HS-5 (cell line): ENCODE data around the gene EPRS1.
A peak's percentile ranks its signal among the peaks of the same experiment; 100 is the strongest.
"Not testable (repeated sequence)": the region's sequence is repeated elsewhere in the genome, so short reads cannot be mapped to it uniquely, and the experiment has no call there.

Experiments
- DNase-seq: peaks from one replicate; pipeline ENCODE4 v3.0.0-alpha.2; 2012; ENCODE audit warnings: low read depth

The EPRS1 gene

DNA sequence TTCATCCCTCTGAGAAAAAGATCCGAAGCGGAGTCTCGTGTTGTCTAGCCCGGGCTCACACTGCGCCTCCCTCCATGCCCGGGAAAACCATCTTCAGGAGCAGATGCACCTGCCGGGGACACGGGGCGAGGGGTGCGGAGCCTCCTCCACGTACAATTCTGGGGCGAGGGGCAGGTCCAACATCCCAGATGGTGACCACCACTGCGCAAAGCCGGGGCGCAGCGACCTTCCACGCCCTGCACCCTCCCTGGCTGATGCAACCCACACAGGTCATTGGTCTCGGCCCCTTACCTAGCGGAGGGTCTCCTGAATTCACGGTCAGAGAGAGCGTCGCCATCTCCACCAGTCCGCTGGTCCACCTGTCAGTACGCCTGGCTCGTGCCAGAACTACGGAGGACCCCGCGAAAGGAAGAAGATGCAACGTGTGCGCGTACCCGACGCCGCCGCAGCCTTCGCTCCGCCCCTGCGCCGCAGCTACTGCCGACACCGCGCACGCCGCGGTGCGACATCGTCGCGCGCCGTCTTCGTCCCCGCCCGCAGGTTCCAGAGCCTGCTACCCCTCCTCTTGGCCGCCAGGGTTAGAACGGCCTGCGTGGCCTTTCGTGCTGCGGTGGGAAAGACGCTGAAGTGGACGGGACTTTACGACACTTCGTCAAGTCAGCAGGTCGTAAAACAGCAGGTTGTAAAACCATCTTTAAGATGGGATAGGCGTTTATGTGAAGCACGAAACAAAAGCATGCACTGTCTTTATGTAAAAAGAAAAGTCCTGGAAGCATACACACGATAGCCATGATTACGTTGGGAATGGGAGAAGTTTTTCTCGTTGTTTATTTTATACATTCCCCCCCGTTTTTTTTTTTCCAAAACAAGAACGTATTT is at the start of gene EPRS1:
Gene EPRS1, minus strand, starts transcription at position 454 of the 879 bp plus-strand sequence. Its CDS starts 117 bp downstream, at position 337.
- peak; percentile 93 for DNase-seq

GRCh38 chr1:220094016-220094911 is 48.0 kb upstream of the EPRS1 start, which contains the start of gene IARS2:
TSS of gene IARS2 (plus strand) at chr1:220094132. CDS start at chr1:220094217, 85 bp downstream.
- peak; percentile 42 for DNase-seq

DNA sequence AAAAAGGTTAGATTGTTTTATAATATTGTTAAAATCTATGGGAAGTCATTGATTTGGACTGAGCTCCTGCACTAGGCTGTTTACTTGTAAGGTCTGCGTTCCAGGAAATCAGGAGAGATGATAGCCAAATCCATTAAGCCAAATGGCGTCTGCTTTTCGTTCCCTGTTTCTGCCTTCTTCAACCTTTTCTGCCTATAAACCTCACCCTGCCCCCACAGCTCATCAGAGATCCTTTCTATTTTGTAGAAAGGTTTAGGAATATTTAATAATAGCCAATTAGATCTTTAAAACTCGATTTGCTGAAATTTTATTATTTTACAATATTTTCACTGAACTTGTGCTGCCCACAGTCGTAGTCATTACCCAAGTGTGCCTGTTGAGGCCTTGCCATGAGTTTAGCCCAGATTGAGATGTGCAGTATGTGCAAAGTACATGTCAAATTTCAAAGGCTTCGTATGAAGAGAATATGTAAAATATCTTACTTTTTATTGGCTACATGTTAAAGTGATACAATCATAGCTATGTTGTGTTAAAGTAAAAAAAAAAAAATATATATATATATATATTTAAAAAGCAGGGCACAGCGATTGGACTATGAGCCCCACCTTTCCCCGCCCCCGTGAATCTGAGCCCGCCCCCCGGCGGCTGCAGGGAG is 47.2 kb upstream of the EPRS1 start:
- DNase-seq: no peak

DNA sequence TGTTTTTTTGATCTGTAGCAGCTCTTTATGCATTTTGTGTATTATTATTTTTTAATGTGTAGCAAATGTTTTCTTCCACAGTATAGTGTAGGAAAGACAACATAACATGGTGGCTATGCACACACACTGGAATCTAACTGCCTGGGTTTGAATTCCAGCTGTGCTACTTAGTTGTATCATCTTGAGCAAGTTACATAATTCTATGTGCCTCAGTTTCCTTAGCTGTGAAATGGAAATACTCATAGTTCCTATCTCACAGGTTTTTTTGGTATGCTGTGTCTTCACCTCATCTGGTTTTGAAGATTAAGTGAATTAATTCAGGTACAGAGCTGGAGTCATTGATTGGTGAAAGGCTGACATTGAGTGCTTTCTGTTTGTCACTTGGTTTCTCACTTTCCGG is 46.4 kb upstream of the EPRS1 start:
- no peak for DNase-seq

- DNase-seq: peak; percentile 88
Measured at GRCh38 chr1:220089650-220090556, 43.6 kb upstream of the EPRS1 start, which contains the start of gene BPNT1. TSS of gene BPNT1 (minus strand) at chr1:220089788. CDS start at chr1:220079846, 9,942 bp downstream.

- DNase-seq: not testable (repeated sequence)
Measured at GRCh38 chr1:220086261-220086686, 40.0 kb upstream of the EPRS1 start.

DNA sequence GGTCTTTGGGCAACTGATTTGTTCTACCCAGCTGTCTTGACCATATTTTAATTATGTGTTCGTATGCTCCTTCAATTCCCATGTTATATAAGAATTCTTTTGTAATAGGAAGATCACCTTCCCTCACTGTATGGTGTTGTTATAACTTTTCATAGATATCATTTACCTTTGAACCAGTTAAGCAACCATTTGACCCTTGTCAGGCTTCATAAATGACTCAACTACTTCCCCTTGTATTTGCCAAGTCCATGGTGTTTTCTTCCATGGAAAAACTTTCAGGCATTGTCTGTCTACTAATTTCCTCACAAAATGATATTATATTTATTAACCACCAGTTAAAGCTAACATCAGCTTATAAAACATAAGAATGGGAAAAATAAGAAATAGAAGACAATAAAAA is 38.2 kb upstream of the EPRS1 start:
- DNase-seq: no peak

- no peak for DNase-seq
Measured at GRCh38 chr1:220077887-220078286, 31.6 kb upstream of the EPRS1 start.

DNA sequence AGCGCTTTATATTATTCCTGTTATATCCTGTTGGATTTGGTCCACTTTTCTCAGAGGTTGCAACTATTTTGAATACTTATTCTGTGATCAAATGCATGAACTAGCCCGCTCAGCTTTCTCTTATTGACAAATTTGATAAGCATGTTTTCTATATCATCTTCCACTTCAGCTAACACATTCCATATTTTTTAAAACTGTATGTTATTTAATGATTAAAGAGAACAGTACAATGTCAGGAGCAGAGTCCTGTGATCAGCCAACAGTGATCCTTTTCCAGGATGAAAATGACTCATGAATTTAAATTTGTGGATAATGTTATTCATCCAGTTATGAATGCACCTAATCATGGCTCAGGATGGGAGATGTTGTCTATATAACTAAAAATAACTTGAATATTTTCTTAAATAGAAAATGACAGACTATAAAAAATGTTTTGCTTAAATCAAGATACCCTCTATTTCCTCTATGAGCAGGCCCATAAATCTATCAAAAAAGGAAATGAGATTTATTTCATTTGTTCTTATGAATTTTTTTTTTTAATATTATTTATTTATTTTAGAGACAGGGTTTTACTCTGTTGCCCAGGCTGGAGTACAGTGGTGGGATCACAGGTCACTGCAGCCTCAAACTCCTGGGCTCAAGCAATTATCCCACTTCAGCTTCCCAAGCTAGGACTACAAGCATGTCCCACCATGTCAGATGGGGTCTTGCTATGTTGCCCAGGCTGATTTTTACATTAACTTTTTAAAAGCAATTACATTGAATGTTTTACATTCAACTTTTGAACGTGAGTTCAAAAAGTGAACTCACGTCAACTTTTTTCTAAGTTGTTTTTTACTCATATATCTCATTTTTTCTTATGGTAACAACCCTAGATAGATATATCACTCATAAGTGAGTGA is 30.8 kb upstream of the EPRS1 start:
- peak; percentile 16 for DNase-seq

GRCh38 chr1:220067269-220068204 is 21.2 kb upstream of the EPRS1 start:
- peak; percentile 65 for DNase-seq

DNA sequence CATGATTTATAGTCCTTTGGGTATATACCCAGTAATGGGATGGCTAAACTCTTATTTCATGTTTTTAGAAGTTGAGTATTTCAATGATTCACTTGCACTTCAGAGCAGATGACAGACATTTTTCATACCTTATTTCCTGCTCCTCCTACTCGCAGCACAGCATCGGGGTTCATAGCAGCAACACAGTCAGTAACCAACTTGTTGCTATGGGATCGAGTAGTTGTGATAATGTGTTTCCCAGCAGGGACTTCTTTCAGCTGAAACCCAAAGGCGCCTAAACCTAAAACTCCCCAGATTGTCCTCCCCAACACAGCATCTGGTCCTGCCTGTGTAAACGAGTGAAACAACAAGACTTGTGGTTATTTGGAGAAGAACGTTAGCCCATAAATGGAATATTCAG is 16.3 kb upstream of the EPRS1 start:
- no peak for DNase-seq

DNA sequence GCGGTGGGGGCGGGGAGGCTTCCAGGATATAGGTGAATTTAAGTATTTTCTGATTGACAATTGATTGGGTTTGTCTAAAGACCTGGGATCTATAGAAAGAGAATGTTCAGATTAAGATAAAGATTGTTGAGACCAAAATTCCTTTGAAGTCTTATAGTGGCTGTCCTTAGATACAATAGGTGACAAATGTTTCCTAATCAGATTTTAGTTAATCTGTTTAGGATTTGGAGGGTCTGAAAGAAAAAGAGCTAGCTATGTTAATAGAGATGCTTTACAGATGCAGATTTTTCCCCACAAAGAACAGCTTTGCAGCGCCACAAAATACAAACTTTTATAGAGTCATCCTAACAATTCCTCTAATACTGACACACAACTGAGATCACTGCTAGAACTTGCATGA is 14.6 kb upstream of the EPRS1 start:
- no peak for DNase-seq

DNA sequence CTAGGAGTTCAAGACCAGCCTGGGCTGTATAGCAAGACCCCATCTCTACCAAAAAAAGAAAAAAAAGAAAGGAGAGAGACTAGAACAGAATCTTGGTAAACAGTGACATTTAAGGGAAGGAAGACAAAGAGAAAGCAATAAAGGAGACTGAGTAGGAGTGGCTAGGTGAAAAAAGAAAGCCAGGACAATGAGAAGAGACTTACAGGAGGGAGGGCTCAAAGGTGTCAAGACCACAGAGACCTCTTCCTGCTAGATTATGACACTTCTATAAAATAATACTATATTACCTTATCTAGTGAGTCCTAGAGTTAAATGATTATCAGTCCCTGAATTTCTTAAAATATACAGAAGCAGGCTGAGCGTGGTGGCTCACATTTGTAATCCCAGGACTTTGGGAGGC is 10.1 kb upstream of the EPRS1 start:
- no peak for DNase-seq

DNA sequence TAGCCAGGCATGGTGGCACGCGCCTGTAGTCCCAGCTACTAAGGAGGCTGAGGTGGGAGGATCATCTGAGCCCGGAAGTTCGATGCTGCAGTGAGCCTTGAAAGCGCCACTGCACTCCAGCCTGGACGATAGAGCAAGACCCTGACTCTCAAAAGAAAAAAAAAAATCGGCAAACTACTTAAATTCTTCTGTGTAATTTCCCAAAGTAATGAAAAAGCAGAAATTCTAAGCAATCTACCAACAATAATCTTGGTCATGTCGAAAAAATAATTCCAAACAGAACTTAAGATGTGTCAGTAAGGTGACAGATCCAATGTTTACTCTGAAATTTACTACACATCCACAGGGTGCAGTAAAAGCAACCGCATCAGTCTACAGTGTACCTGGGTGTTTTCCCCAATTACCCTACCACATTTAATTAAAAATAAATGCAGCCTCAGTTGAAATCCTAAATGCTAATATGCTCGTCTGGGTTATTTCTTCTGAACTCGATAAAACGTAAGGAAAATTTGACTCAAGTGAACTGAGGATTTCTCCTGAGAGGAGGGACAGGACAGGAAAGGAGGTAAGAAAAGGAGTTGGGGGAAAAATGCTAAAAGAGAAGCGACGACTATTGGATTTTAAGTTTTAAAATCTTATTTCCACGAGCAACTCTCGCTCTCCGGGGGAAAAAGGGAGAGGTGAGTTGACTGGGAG is 801 bp downstream of the EPRS1 start:
- peak; percentile 2 for DNase-seq

DNA sequence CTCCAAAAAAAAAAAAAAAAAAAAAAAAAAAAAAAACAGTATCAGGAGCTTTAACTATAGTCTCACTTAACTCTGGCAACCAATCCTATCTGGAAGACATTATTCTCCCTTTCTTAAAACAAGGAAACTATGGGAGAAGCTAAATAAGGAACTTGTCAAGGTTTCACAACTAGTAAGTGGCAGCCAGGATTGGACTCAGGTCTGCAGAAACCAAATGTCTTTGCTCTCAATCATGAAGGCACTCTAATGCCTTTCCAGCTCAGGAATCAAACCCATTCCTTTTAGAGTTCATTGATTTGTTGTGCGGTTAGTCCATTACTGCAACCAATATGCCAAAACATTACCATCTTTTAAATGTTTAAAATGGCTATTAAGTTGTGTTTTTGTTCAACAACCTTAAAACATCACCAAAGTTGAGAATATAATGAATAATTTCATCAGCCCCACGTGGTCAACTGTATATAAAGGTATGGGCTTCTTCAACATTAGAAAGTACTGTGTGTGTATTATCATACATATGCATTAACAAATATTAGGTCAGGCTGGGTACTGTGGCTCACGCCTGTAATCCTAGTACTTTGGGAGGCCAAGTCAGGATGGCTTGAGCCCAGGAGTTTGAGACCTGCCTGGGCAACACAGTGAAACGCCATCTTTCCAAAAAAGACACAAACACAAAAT is 1.5 kb downstream of the EPRS1 start:
- no peak for DNase-seq

DNA sequence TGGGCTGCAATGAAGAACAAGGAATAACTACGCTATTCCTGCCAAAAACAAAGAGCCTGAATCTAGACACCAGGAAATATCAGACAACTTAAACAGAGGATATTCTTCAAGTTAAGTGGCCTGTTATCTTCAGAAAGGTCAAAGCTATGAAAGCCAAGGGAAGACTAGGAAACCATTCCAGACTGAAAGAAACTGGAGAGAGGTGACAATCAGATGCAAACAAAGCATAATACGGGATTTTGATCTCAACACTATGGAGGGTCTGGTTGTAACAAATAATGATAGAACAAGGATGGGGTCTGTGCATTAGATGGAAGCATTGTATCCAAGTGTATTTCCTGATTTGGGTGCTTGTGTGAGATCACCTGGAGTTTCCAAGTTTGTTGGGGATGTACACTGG is 2.7 kb downstream of the EPRS1 start:
- DNase-seq: no peak

GRCh38 chr1:220040028-220040596 is 6.2 kb downstream of the EPRS1 start:
- no peak for DNase-seq
